Right lobe of liver (tissue), 4 donors: ENCODE data around the gene ZNF445.

ENCODE experiments used
- POLR2A ChIP-seq: fragments of 450-650 bp; IDR thresholded peaks from one replicate; pipeline ENCODE4 v1.6.1; 2017; ENCODE audit warnings: antibody characterized with exemption, mild to moderate bottlenecking
- TF ChIP-seq, protein P1 (sequence below), 4 donors: fragments of 200-600 bp in 3 of 4; fragments of 450-650 bp in 1 of 4; IDR thresholded peaks; one replicate each; pipeline versions ENCODE4 v1.5.1 to v1.8.0; 2016 to 2022; ENCODE audit warnings: antibody characterized with exemption in 4 of 4, mild to moderate bottlenecking in 2 of 4
- donor health status: DM: no; HTN: no; CAD: no.
- donor health status: DM: no; HTN: no; CAD: no.
- donor health status: DM: no; HTN: yes; CAD: no.

DNA sequence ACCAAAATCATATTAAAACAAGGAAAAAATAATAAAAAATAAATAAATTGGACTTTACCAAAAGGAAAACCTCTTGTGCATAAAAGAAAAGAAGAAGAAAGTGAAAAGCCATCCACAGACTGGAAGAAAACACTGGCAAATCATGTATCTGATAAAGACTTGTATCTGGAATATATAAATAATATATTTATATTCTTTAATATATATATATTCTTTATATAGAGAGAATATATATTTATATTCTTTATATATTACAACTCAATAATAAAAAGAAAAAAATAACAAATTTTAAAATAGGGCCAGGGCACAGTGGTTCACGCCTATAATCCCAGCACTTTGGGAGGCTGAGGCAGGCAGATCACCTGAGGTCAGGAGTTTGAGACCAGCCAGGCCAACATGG lies 27.1 kb upstream of the ZNF445 start:
- TF ChIP-seq, protein P1, sequence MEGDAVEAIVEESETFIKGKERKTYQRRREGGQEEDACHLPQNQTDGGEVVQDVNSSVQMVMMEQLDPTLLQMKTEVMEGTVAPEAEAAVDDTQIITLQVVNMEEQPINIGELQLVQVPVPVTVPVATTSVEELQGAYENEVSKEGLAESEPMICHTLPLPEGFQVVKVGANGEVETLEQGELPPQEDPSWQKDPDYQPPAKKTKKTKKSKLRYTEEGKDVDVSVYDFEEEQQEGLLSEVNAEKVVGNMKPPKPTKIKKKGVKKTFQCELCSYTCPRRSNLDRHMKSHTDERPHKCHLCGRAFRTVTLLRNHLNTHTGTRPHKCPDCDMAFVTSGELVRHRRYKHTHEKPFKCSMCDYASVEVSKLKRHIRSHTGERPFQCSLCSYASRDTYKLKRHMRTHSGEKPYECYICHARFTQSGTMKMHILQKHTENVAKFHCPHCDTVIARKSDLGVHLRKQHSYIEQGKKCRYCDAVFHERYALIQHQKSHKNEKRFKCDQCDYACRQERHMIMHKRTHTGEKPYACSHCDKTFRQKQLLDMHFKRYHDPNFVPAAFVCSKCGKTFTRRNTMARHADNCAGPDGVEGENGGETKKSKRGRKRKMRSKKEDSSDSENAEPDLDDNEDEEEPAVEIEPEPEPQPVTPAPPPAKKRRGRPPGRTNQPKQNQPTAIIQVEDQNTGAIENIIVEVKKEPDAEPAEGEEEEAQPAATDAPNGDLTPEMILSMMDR (IDR thresholded peaks at IDR 0.05), result no peak
- TF ChIP-seq POLR2A, result no peak
